ENCODE results near the gene LIMS1. TPM values are rescaled to one million over a fixed set of nuclear protein-coding genes. Genes with fewer than 3 reads are reported as not detected.
A peak's percentile ranks its signal among the peaks of the same experiment; 100 is the strongest.
"Not testable (repeated sequence)": the region's sequence is repeated elsewhere in the genome, so short reads cannot be mapped to it uniquely, and the experiment has no call there.

LIMS1 gene
- total and polyA plus RNA-seq, 4 experiments from 2014 or later, result 126 to 286 (median 186) TPM

GRCh38 chr2:108512431-108512830 lies 21.8 kb upstream of the LIMS1 start:
- H3K36me3 ChIP-seq (ENCODE audit: insufficient read depth, low read length); H3K9me3 Mint-ChIP-seq; H3K4me3 ChIP-seq (ENCODE audit: low read length in 2 of 2); H3K9me3 ChIP-seq (ENCODE audit: control insufficient read depth in 1 of 2, low read length in 2 of 2); H3K27me3 Mint-ChIP-seq; POLR2A ChIA-PET (ENCODE audit: partially characterized antibody); H3K4me3 Mint-ChIP-seq; H3K4me1 ChIP-seq (ENCODE audit: insufficient read depth, low read length); H3K27me3 ChIP-seq (ENCODE audit: insufficient read depth, low read length); H3K4me1 Mint-ChIP-seq; intact Hi-C loops (cut with micrococcal nuclease); DNase-seq; CTCF ChIA-PET (ENCODE audit: partially characterized antibody); H3K27ac ChIP-seq (ENCODE audit: low read depth, low read length); H3K27ac Mint-ChIP-seq: not testable (repeated sequence)
- H3K36me3 Mint-ChIP-seq, result peaks cover 10 to 12% of the 10 kb centered on the region in 2 donors

- H3K4me1 ChIP-seq (ENCODE audit: insufficient read depth, low read length); H3K27me3 ChIP-seq (ENCODE audit: insufficient read depth, low read length); DNase-seq; H3K27me3 Mint-ChIP-seq; H3K27ac ChIP-seq (ENCODE audit: low read depth, low read length); H3K4me1 Mint-ChIP-seq; POLR2A ChIA-PET (ENCODE audit: partially characterized antibody); intact Hi-C loops (cut with micrococcal nuclease); H3K4me3 ChIP-seq (ENCODE audit: low read length in 2 of 2); H3K36me3 ChIP-seq (ENCODE audit: insufficient read depth, low read length); H3K4me3 Mint-ChIP-seq; H3K9me3 ChIP-seq (ENCODE audit: control insufficient read depth in 1 of 2, low read length in 2 of 2); CTCF ChIA-PET (ENCODE audit: partially characterized antibody); H3K27ac Mint-ChIP-seq: not testable (repeated sequence)
- peaks cover 0 to 20% (median 14%) of the 10 kb centered on the region in 8 donors for H3K9me3 Mint-ChIP-seq
- H3K36me3 Mint-ChIP-seq, result peaks cover 4 to 13% of the 10 kb centered on the region in 2 donors
Observed at GRCh38 chr2:108514478-108514877, 19.8 kb upstream of the LIMS1 start.

GRCh38 chr2:108524688-108525087 lies 9.6 kb upstream of the LIMS1 start:
- H3K27ac Mint-ChIP-seq; H3K36me3 ChIP-seq (ENCODE audit: insufficient read depth, low read length); H3K27me3 ChIP-seq (ENCODE audit: insufficient read depth, low read length); H3K4me3 Mint-ChIP-seq; H3K9me3 ChIP-seq (ENCODE audit: control insufficient read depth in 1 of 2, low read length in 2 of 2); H3K27ac ChIP-seq (ENCODE audit: low read depth, low read length); intact Hi-C loops (cut with micrococcal nuclease); CTCF ChIA-PET (ENCODE audit: partially characterized antibody); H3K4me1 ChIP-seq (ENCODE audit: insufficient read depth, low read length); H3K4me3 ChIP-seq (ENCODE audit: low read length in 2 of 2); POLR2A ChIA-PET (ENCODE audit: partially characterized antibody); DNase-seq; H3K27me3 Mint-ChIP-seq; H3K36me3 Mint-ChIP-seq; H3K4me1 Mint-ChIP-seq; H3K9me3 Mint-ChIP-seq: not testable (repeated sequence)

- intact Hi-C loops (cut with micrococcal nuclease); H3K4me1 ChIP-seq (ENCODE audit: insufficient read depth, low read length); H3K36me3 ChIP-seq (ENCODE audit: insufficient read depth, low read length); POLR2A ChIA-PET (ENCODE audit: partially characterized antibody); H3K4me3 ChIP-seq (ENCODE audit: low read length in 2 of 2); H3K9me3 Mint-ChIP-seq; H3K4me1 Mint-ChIP-seq; H3K27me3 ChIP-seq (ENCODE audit: insufficient read depth, low read length); H3K27ac ChIP-seq (ENCODE audit: low read depth, low read length); DNase-seq; H3K27me3 Mint-ChIP-seq; H3K36me3 Mint-ChIP-seq; CTCF ChIA-PET (ENCODE audit: partially characterized antibody); H3K9me3 ChIP-seq (ENCODE audit: control insufficient read depth in 1 of 2, low read length in 2 of 2): not testable (repeated sequence)
- H3K4me3 Mint-ChIP-seq, result peak overlapping the region in 1 of 8 donors; percentile 17
- H3K27ac Mint-ChIP-seq, result peak overlapping the region in 2 of 7 donors; percentile 15 to 16
Observed at GRCh38 chr2:108525258-108525657, 9.0 kb upstream of the LIMS1 start.

GRCh38 chr2:108531674-108532055 lies 2.6 kb upstream of the LIMS1 start:
- Histone ChIP-seq H3K9me3 (ENCODE audit: control insufficient read depth in 1 of 2, low read length in 2 of 2) (no peaks in the 10 kb centered on the region), H3K4me1 (ENCODE audit: insufficient read depth, low read length) (peaks cover 26% of the 10 kb centered on the region), H3K4me3 (ENCODE audit: low read length in 2 of 2) (no peak overlapping the region), H3K27me3 (ENCODE audit: insufficient read depth, low read length) (no peaks in the 10 kb centered on the region), H3K36me3 (ENCODE audit: insufficient read depth, low read length) (no peaks in the 10 kb centered on the region), H3K27ac (ENCODE audit: low read depth, low read length) (no peak overlapping the region)
- no peaks in the 10 kb centered on the region for H3K9me3 Mint-ChIP-seq
- H3K27ac Mint-ChIP-seq, result peak overlapping the region in 2 of 7 donors; percentile 18 to 60
- H3K36me3 Mint-ChIP-seq, result peaks cover 0 to 2% of the 10 kb centered on the region in 2 donors
- POLR2A ChIA-PET (ENCODE audit: partially characterized antibody), result no interaction called here
- DNase-seq, result no peak
- CTCF ChIA-PET (ENCODE audit: partially characterized antibody), result no interaction called here
- H3K27me3 Mint-ChIP-seq, result no peaks in the 10 kb centered on the region
- intact Hi-C loops (cut with micrococcal nuclease), result loop anchor here (5.0 to 10.0 kb wide), 3 partner anchors 53 to 256 kb away; partner anchors contain the start of gene CCDC138
- H3K4me3 Mint-ChIP-seq, result peak overlapping the region in 6 of 8 donors; percentile 59 to 81 (median 76)
- H3K4me1 Mint-ChIP-seq, result peaks cover 16 to 33% (median 22%) of the 10 kb centered on the region in 4 donors

GRCh38 chr2:108534584-108535356 lies 500 bp downstream of the LIMS1 start:
- intact Hi-C loops (cut with micrococcal nuclease), result loop anchor here (1.0 to 10.0 kb wide), 4 partner anchors 50 to 253 kb away; partner anchors contain the start of genes CCDC138 and GCC2
- H3K4me1 Mint-ChIP-seq, result peaks cover 19 to 33% (median 25%) of the 10 kb centered on the region in 4 donors
- no peaks in the 10 kb centered on the region for H3K9me3 ChIP-seq (ENCODE audit: control insufficient read depth in 1 of 2, low read length in 2 of 2)
- no peaks in the 10 kb centered on the region for H3K9me3 Mint-ChIP-seq
- peak overlapping the region; percentile 28 for H3K27ac ChIP-seq (ENCODE audit: low read depth, low read length)
- H3K27me3 ChIP-seq (ENCODE audit: insufficient read depth, low read length), result no peaks in the 10 kb centered on the region
- POLR2A ChIA-PET (ENCODE audit: partially characterized antibody), result interaction anchor here (0.6 to 2.0 kb wide), 5 partner anchors 80 to 184 kb away, joined by 3 to 13 read pairs (median 7); partner anchors contain the start of genes GCC2 and RANBP2
- peaks cover 0 to 2% of the 10 kb centered on the region in 2 donors for H3K36me3 Mint-ChIP-seq
- H3K4me1 ChIP-seq (ENCODE audit: insufficient read depth, low read length), result peaks cover 28% of the 10 kb centered on the region
- CTCF ChIA-PET (ENCODE audit: partially characterized antibody), result interaction anchor here (1.1 to 1.8 kb wide), 4 partner anchors 49 to 102 kb away, joined by 3 to 7 read pairs (median 4); no protein-coding TSS in a partner anchor
- peak overlapping the region; percentile 15 to 45 for H3K4me3 ChIP-seq (ENCODE audit: low read length in 2 of 2)
- no peaks in the 10 kb centered on the region for H3K27me3 Mint-ChIP-seq
- peak overlapping the region; percentile 54 to 93 (median 84) for H3K27ac Mint-ChIP-seq
- H3K4me3 Mint-ChIP-seq, result peak overlapping the region; percentile 92 to 96 (median 93)
- H3K36me3 ChIP-seq (ENCODE audit: insufficient read depth, low read length), result no peaks in the 10 kb centered on the region
- peak; percentile 28 to 57 (median 36) for DNase-seq

GRCh38 chr2:108535357-108535631 lies 1.0 kb downstream of the LIMS1 start:
- peak overlapping the region; percentile 15 to 45 for H3K4me3 ChIP-seq (ENCODE audit: low read length in 2 of 2)
- intact Hi-C loops (cut with micrococcal nuclease), result loop anchor here (10.0 kb wide), 2 partner anchors 50 to 90 kb away; no protein-coding TSS in a partner anchor
- Mint-ChIP-seq H3K36me3 (peaks cover 0 to 2% of the 10 kb centered on the region in 2 donors), H3K27ac (peak overlapping the region in 2 of 7 donors; percentile 84 to 91), H3K27me3 (no peaks in the 10 kb centered on the region), H3K4me1 (peaks cover 20 to 29% (median 24%) of the 10 kb centered on the region in 4 donors), H3K4me3 (peak overlapping the region; percentile 92 to 96 (median 93)), H3K9me3 (no peaks in the 10 kb centered on the region)
- H3K36me3 ChIP-seq (ENCODE audit: insufficient read depth, low read length), result no peaks in the 10 kb centered on the region
- peaks cover 28% of the 10 kb centered on the region for H3K4me1 ChIP-seq (ENCODE audit: insufficient read depth, low read length)
- DNase-seq, result no peak
- H3K27ac ChIP-seq (ENCODE audit: low read depth, low read length), result no peak overlapping the region
- CTCF ChIA-PET (ENCODE audit: partially characterized antibody), result interaction anchor here (1.1 to 1.8 kb wide), 4 partner anchors 49 to 102 kb away, joined by 3 to 7 read pairs (median 4); no protein-coding TSS in a partner anchor
- POLR2A ChIA-PET (ENCODE audit: partially characterized antibody), result interaction anchor here (0.6 to 2.0 kb wide), 3 partner anchors 80 to 184 kb away, joined by 3 to 13 read pairs (median 8); partner anchors contain the start of genes GCC2 and RANBP2
- H3K9me3 ChIP-seq (ENCODE audit: control insufficient read depth in 1 of 2, low read length in 2 of 2), result no peaks in the 10 kb centered on the region
- H3K27me3 ChIP-seq (ENCODE audit: insufficient read depth, low read length), result no peaks in the 10 kb centered on the region

Data from CD4-positive, alpha-beta memory T cell (primary cell).